HUES48 (cell line): ENCODE data around the gene PTOV1.

Experiments
- H3K27ac ChIP-seq: one replicate; pipeline ENCODE4 v1.7.0; 2013; ENCODE audit warnings: low read depth, low read length, inconsistent platforms
- H3K27me3 ChIP-seq: 2 replicates; pipeline ENCODE4 v1.6.1; 2013; ENCODE audit warnings: mild to moderate bottlenecking, low read length; ENCODE audit not compliant: control insufficient read depth, insufficient read depth
- H3K36me3 ChIP-seq: 2 replicates; pipeline ENCODE4 v1.6.1; 2013; ENCODE audit warnings: low read length; ENCODE audit not compliant: control insufficient read depth, insufficient read depth
- H3K4me1 ChIP-seq: 2 replicates; pipeline ENCODE4 v1.6.1; 2013; ENCODE audit warnings: mild to moderate bottlenecking, low read length; ENCODE audit not compliant: control insufficient read depth, insufficient read depth
- H3K4me3 ChIP-seq: 2 replicates; pipeline ENCODE4 v1.5.1; 2013; ENCODE audit warnings: mild to moderate bottlenecking, low read depth, low read length
- H3K9ac ChIP-seq: 2 replicates; pipeline ENCODE4 v1.6.1; 2013; ENCODE audit warnings: mild to moderate bottlenecking, low read depth, low read length, moderate library complexity
- H3K9me3 ChIP-seq: 2 replicates; pipeline ENCODE4 v1.6.1; 2013; ENCODE audit warnings: low read length; ENCODE audit not compliant: control insufficient read depth, insufficient read depth

Gene PTOV1

GRCh38 chr19:49850487-49851342 lies at the start of gene PTOV1:
Gene PTOV1, plus strand, starts transcription at chr19:49851159.
- Histone ChIP-seq H3K9ac (peak within 1 kb of the TSS; percentile 87), H3K4me1 (peaks cover 16% of the 10 kb centered on the region), H3K27me3 (no peaks in the 10 kb centered on the region), H3K9me3 (no peaks in the 10 kb centered on the region), H3K27ac (peak within 1 kb of the TSS; percentile 97), H3K36me3 (peaks cover 30% of the 10 kb centered on the region), H3K4me3 (peak within 1 kb of the TSS; percentile 96)

GRCh38 chr19:49801401-49801888 lies 49.5 kb upstream of the PTOV1 start:
- H3K4me3 ChIP-seq = no peak overlapping the region
- no peaks in the 10 kb centered on the region for H3K9me3 ChIP-seq
- H3K27me3 ChIP-seq = no peaks in the 10 kb centered on the region
- H3K4me1 ChIP-seq = peaks cover 5% of the 10 kb centered on the region
- no peak overlapping the region for H3K9ac ChIP-seq
- no peak overlapping the region for H3K27ac ChIP-seq
- peaks cover 49% of the 10 kb centered on the region for H3K36me3 ChIP-seq

DNA sequence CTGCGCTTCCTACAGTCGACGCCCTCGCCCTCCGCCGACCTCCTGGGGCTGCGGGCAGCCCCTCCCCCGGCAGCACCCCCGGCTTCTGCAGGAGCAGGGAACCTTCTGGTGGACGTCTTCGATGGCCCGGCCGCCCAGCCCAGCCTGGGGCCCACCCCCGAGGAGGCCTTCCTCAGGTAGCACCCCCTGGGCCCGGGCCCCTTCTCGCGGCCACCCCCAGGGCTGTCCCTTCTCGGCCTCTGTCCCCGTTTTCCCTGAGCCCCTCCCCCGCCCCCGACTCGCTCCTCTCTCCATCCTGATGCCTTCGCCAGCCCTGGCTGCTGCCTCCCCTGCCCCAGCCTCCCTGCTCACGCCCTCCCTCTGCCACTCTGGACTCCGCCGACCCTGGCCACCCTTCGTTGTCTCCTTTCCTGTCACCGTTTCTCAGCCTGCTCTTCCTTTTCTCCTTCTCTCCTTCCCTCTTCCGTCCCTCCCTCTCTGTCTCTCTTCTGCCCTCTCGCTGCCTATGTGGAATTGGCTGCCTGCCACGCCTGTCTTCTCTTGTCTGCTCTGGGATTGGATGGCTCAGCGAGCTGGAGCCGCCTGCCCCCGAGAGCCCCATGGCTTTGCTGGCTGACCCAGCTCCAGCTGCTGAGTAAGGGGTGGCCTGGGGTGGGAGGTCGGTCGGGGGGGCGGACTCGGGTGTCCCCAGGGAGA lies 48.8 kb upstream of the PTOV1 start:
- H3K27me3 ChIP-seq = no peaks in the 10 kb centered on the region
- no peak overlapping the region for H3K9ac ChIP-seq
- H3K27ac ChIP-seq = no peak overlapping the region
- H3K4me3 ChIP-seq = peak overlapping the region; percentile 53; the same call in 1 of the 2 replicates
- peaks cover 45% of the 10 kb centered on the region for H3K36me3 ChIP-seq
- peaks cover 5% of the 10 kb centered on the region for H3K4me1 ChIP-seq
- H3K9me3 ChIP-seq = no peaks in the 10 kb centered on the region

DNA sequence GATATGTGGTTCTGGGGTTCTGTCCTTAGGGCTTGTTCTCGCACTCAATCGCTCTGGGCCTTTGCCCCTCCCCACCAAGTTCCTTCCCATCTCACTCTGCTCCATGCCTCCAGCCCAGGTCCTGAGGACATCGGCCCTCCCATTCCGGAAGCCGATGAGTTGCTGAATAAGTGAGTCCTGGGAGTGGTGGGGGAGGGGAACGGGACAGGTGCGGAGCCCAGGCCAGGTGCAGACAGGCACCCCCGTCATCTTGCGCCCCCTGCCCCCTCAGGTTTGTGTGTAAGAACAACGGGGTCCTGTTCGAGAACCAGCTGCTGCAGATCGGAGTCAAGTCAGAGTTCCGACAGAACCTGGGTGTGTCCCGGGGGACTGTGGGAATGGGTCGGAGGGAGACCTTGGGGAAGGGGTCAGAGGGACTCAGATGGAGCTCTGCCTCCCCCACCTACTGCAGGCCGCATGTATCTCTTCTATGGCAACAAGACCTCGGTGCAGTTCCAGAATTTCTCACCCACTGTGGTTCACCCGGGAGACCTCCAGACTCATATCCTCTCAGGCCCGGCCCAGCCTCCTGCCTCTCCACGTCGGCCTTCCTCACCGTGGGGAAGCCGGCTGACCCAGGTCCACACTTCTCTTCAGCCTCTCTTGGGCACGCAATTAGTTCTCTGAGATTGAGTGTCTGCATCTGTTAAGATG lies 48.0 kb upstream of the PTOV1 start:
- no peak overlapping the region for H3K9ac ChIP-seq
- H3K27me3 ChIP-seq = no peaks in the 10 kb centered on the region
- no peak overlapping the region; the same call in 1 of the 2 replicates for H3K4me3 ChIP-seq
- H3K9me3 ChIP-seq = no peaks in the 10 kb centered on the region
- no peak overlapping the region for H3K27ac ChIP-seq
- peaks cover 43% of the 10 kb centered on the region for H3K36me3 ChIP-seq
- H3K4me1 ChIP-seq = peaks cover 5% of the 10 kb centered on the region

- H3K27ac ChIP-seq = no peak overlapping the region
- H3K4me1 ChIP-seq = peaks cover 5% of the 10 kb centered on the region
- H3K9me3 ChIP-seq = no peaks in the 10 kb centered on the region
- peaks cover 38% of the 10 kb centered on the region for H3K36me3 ChIP-seq
- no peaks in the 10 kb centered on the region for H3K27me3 ChIP-seq
- H3K4me3 ChIP-seq = no peak overlapping the region
- H3K9ac ChIP-seq = no peak overlapping the region
Measured at GRCh38 chr19:49803529-49803856, 47.5 kb upstream of the PTOV1 start.

DNA sequence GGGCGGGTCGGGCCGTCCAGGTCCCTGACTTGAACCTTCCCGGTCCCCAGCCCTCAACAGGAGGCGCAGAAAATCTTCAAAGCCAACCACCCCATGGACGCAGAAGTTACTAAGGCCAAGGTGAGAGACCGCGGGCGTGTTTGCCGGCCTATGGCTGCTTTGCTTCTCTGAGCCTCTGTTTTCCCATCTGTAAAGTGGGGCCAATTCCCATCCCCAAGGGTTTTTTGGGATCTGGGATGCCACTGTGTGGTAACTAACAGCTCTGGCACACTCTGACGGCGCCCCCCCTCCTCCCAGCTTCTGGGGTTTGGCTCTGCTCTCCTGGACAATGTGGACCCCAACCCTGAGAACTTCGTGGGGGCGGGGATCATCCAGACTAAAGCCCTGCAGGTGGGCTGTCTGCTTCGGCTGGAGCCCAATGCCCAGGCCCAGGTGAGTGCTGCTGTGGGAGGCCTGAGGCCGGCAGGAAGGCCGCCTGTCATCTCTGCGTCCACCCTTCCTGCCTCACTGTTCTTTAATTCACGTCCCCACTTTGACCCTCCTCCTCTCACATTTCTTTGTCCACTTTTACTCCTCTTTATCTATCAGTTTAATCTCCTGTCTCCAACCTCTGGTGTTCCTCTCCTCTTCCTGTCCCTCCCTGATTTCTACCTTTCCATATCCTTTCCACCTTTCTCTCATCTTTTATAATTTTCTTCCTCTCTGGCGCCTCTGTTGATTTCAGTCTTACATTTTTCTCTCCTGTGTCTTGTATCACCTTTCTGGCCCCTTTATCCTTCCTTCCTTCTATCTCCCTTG lies 44.9 kb upstream of the PTOV1 start:
- Histone ChIP-seq H3K4me3 (no peak overlapping the region), H3K27ac (no peak overlapping the region)

GRCh38 chr19:49806620-49806959 lies 44.4 kb upstream of the PTOV1 start:
- Histone ChIP-seq H3K4me3 (no peak overlapping the region), H3K9me3 (no peaks in the 10 kb centered on the region), H3K9ac (no peak overlapping the region), H3K36me3 (peaks cover 22% of the 10 kb centered on the region), H3K27ac (no peak overlapping the region), H3K27me3 (no peaks in the 10 kb centered on the region), H3K4me1 (peaks cover 12% of the 10 kb centered on the region)

More for the DNA sequence above, 44.9 kb upstream of the PTOV1 start:
- H3K36me3 ChIP-seq = peaks cover 22% of the 10 kb centered on the region
- no peak overlapping the region for H3K9ac ChIP-seq
- H3K27me3 ChIP-seq = no peaks in the 10 kb centered on the region
- H3K9me3 ChIP-seq = no peaks in the 10 kb centered on the region
- H3K4me1 ChIP-seq = peaks cover 12% of the 10 kb centered on the region

GRCh38 chr19:49807058-49807903 lies 43.7 kb upstream of the PTOV1 start:
- Histone ChIP-seq H3K27ac (no peak overlapping the region), H3K27me3 (no peaks in the 10 kb centered on the region), H3K4me1 (peaks cover 12% of the 10 kb centered on the region), H3K36me3 (peaks cover 22% of the 10 kb centered on the region), H3K4me3 (no peak overlapping the region), H3K9ac (no peak overlapping the region), H3K9me3 (no peaks in the 10 kb centered on the region)

DNA sequence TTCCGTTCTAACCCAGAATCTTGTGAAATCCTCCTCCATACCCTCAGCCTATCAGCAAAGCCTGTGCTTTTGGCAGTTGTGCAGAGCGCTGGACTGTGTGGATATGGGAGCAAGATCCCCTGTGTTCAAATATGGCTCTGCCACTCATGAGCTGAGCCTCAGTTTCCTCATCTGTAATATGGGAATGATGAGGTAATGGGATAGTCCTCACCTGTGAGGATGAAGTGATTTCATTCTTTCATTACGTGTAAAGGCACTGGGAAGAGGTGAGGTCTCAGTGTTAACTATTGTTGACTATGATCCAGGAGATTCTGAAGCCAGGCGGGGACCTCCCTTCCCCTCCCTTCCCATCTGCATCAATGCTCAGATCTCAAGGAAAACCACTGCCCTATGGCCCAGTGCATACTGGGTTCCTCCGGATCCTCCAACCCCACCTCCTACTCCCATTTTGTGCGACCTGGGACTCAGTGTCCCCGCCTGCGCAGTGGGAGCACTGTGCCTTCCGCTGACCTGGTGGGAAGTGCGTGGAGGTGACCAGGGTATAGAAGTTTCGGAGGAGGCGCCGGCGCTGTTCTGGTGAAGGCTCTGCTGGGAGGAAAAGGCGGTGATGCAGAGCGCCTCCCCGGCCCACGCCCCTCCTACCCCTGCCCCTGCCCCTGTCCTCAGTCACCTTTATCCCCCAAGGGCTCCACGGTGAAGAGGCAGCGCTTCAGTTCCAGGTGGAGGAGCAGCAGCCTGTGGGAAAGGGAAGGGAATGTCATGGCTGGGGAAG lies 42.9 kb upstream of the PTOV1 start:
- peak overlapping the region; percentile 51; the same call in 1 of the 2 replicates for H3K4me3 ChIP-seq
- H3K9me3 ChIP-seq = no peaks in the 10 kb centered on the region
- peaks cover 17% of the 10 kb centered on the region for H3K36me3 ChIP-seq
- H3K27me3 ChIP-seq = no peaks in the 10 kb centered on the region
- H3K27ac ChIP-seq = peak overlapping the region; percentile 59
- peaks cover 10% of the 10 kb centered on the region for H3K4me1 ChIP-seq
- H3K9ac ChIP-seq = no peak overlapping the region
